CD8-positive, alpha-beta memory T cell (primary cell): ENCODE results near the gene CNP. TPM values are rescaled to one million over a fixed set of nuclear protein-coding genes. Genes with fewer than 3 reads are reported as not detected.
"Not testable (repeated sequence)": the region's sequence is repeated elsewhere in the genome, so short reads cannot be mapped to it uniquely, and the experiment has no call there.

ENCODE experiments used
- CTCF ChIA-PET: fragments of 350-600 bp; sonication (Branson Sonifier 250); formaldehyde crosslinking; loops from one replicate; lab custom pipeline; 2021; ENCODE audit warnings: antibody characterized with exemption; lab: Charles Lee
- POLR2A ChIA-PET: fragments of 350-600 bp; sonication (Branson Sonifier 250); formaldehyde crosslinking; loops from one replicate; lab custom pipeline; 2021; ENCODE audit warnings: antibody characterized with exemption; lab: Charles Lee
- DNase-seq, 5 donors: peaks; one replicate each; pipeline versions ENCODE4 v3.0.0 to v3.0.0-alpha.2; 2020 to 2022; ENCODE audit warnings: mixed read lengths in 1 of 5
- H3K27ac ChIP-seq: one replicate; pipeline ENCODE4 v1.7.0; 2013; ENCODE audit warnings: low read depth, mild to moderate bottlenecking, low read length, moderate library complexity
- H3K27me3 ChIP-seq: 2 replicates; pipeline ENCODE4 v1.7.0; 2013; ENCODE audit warnings: low read length, mild to moderate bottlenecking; ENCODE audit not compliant: insufficient read depth, poor library complexity, severe bottlenecking
- H3K36me3 ChIP-seq: 2 replicates; pipeline ENCODE4 v1.7.0; 2013; ENCODE audit warnings: mild to moderate bottlenecking, low read length, moderate library complexity; ENCODE audit not compliant: insufficient read depth
- H3K4me1 ChIP-seq: 2 replicates; pipeline ENCODE4 v1.7.0; 2013; ENCODE audit warnings: mild to moderate bottlenecking, low read length, moderate library complexity; ENCODE audit not compliant: insufficient read depth
- H3K4me3 ChIP-seq: 2 replicates; pipeline ENCODE4 v1.7.0; 2013; ENCODE audit warnings: mild to moderate bottlenecking, low read length
- H3K9me3 ChIP-seq: 2 replicates; pipeline ENCODE4 v1.7.0; 2013; ENCODE audit warnings: mild to moderate bottlenecking, low read length
- H3K27ac Mint-ChIP-seq, 8 donors: one replicate each; pipeline ENCODE4 v1.8.0; 2020 to 2021; ENCODE audit warnings: mixed read lengths in 8 of 8, mild to moderate bottlenecking in 6 of 8, inconsistent platforms in 3 of 8, moderate library complexity in 3 of 8
- H3K27me3 Mint-ChIP-seq, 2 donors: one replicate each; pipeline ENCODE4 v1.8.0; 2020 to 2021; ENCODE audit warnings: mixed read lengths in 2 of 2, mild to moderate bottlenecking in 1 of 2, moderate library complexity in 1 of 2
- H3K36me3 Mint-ChIP-seq, 3 donors: one replicate each; pipeline ENCODE4 v1.8.0; 2020 to 2021; ENCODE audit warnings: mixed read lengths in 3 of 3, inconsistent platforms in 1 of 3, mild to moderate bottlenecking in 1 of 3
- H3K4me1 Mint-ChIP-seq, 3 donors: one replicate each; pipeline ENCODE4 v1.8.0; 2020 to 2021; ENCODE audit warnings: mixed read lengths in 3 of 3, inconsistent platforms in 1 of 3, mild to moderate bottlenecking in 1 of 3
- H3K4me3 Mint-ChIP-seq, 7 donors: one replicate each; pipeline ENCODE4 v1.8.0; 2020 to 2021; ENCODE audit warnings: mixed read lengths in 7 of 7, mild to moderate bottlenecking in 6 of 7, moderate library complexity in 4 of 7, inconsistent platforms in 2 of 7
- H3K9me3 Mint-ChIP-seq, 5 donors: one replicate each; pipeline ENCODE4 v1.8.0; 2020 to 2022; ENCODE audit warnings: mixed read lengths in 5 of 5, mild to moderate bottlenecking in 3 of 5, moderate library complexity in 2 of 5, inconsistent platforms in 1 of 5
- polyA plus RNA-seq: library from polyadenylated mRNA; unstranded; fragments of 300-500 nt; fragmentation: Illumina TruSeq; gene quantifications from one replicate; pipeline ENCODE4 v1.2.3, GENCODE V29; 2021
- total RNA-seq, 2 experiments: library from RNA; stranded (reverse); gene quantifications; one replicate each; pipeline ENCODE4 v1.2.3, GENCODE V29; 2021

The CNP gene
- total and polyA plus RNA-seq, 3 experiments from 2014 or later, result 35.3 to 71.6 (median 70.3) TPM

DNA sequence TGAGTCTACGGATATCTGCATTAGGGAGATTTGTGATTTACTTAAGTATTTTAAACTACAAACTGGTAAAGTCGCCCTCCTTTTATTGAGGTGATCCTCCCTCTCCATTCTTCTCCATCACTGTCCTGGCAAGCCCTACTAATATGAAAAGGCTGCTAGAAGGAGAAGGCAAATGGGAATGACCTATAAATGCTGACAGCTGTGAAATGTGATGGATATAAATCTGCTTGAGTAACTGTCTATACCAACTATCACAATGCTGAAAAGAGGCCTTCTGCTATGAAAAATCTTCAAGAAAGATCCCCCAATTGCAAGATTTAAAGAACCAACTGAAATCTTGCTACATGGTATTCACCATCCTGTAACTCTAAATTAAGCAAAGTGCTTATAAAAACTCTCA lies 35.1 kb downstream of the CNP start:
- Histone ChIP-seq H3K27ac (no peak overlapping the region), H3K4me1 (no peaks in the 10 kb centered on the region), H3K27me3 (no peaks in the 10 kb centered on the region), H3K9me3 (no peaks in the 10 kb centered on the region), H3K4me3 (no peak overlapping the region), H3K36me3 (peaks cover 32% of the 10 kb centered on the region)
- peaks cover 7 to 71% (median 8%) of the 10 kb centered on the region in 3 donors for H3K36me3 Mint-ChIP-seq
- peaks cover 25 to 35% (median 33%) of the 10 kb centered on the region in 3 donors for H3K4me1 Mint-ChIP-seq
- H3K4me3 Mint-ChIP-seq, result no peak overlapping the region
- POLR2A ChIA-PET, result interaction anchor here (0.6 kb wide), 1 partner anchor 43 kb away, joined by 4 read pairs; no protein-coding TSS in a partner anchor
- H3K27ac Mint-ChIP-seq, result peak overlapping the region in 1 of 8 donors; percentile 54
- CTCF ChIA-PET, result interaction anchor here (1.5 kb wide), 1 partner anchor 18 kb away, joined by 3 read pairs; the partner anchor contains the start of gene NKIRAS2
- no peak for DNase-seq
- H3K27me3 Mint-ChIP-seq, result no peaks in the 10 kb centered on the region
- H3K9me3 Mint-ChIP-seq, result no peaks in the 10 kb centered on the region

DNA sequence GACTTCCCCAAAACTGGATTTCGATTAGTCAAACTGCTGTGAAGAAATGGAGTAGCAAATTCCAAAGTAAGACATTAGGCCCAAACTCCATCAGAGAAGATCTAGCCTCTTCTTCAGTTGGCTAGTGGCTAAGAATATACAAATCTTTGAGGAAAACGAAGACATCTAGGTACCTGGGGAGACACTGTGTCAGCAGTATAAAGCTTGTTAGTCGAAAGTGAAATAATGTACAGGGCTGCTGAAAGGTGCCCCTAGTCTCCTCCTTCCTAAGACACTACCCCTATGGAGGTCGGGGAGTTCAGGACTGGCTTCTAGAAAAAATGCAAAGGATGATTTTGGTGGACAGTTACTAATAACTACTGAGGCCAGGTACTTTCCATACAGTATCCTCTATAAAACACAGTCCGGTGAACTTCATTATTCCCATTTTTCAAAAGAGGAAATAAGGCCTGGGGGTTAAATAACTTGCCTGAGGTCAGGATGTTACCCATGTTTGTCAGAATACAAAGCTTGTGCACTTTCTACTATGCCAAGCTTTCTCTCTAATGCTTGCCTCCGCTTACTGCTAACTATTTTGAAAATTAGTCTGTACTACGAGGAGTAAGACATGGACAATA lies 35.7 kb downstream of the CNP start:
- no peak for DNase-seq
- Histone ChIP-seq H3K4me1 (no peaks in the 10 kb centered on the region), H3K27me3 (no peaks in the 10 kb centered on the region), H3K9me3 (no peaks in the 10 kb centered on the region), H3K36me3 (peaks cover 26% of the 10 kb centered on the region), H3K4me3 (no peak overlapping the region), H3K27ac (no peak overlapping the region)
- ChIA-PET CTCF (interaction anchor here (1.4 to 1.5 kb wide), 2 partner anchors 18 to 72 kb away, joined by 3 read pairs; partner anchors contain the start of genes NKIRAS2 and ODAD4), POLR2A (interaction anchor here (0.6 kb wide), 1 partner anchor 42 kb away, joined by 4 read pairs; no protein-coding TSS in a partner anchor)
- Mint-ChIP-seq H3K27me3 (no peaks in the 10 kb centered on the region), H3K27ac (no peak overlapping the region), H3K4me1 (peaks cover 28 to 39% (median 38%) of the 10 kb centered on the region in 3 donors), H3K4me3 (no peak overlapping the region), H3K36me3 (peaks cover 4 to 68% (median 8%) of the 10 kb centered on the region in 3 donors), H3K9me3 (no peaks in the 10 kb centered on the region)

GRCh38 chr17:42002792-42003301 lies 36.3 kb downstream of the CNP start:
- Histone ChIP-seq H3K36me3 (peaks cover 26% of the 10 kb centered on the region), H3K27ac (no peak overlapping the region), H3K9me3 (no peaks in the 10 kb centered on the region), H3K4me3 (no peak overlapping the region), H3K4me1 (no peaks in the 10 kb centered on the region), H3K27me3 (no peaks in the 10 kb centered on the region)
- no peak overlapping the region for H3K4me3 Mint-ChIP-seq
- H3K27me3 Mint-ChIP-seq, result no peaks in the 10 kb centered on the region
- ChIA-PET CTCF (interaction anchor here (1.4 kb wide), 1 partner anchor 72 kb away, joined by 3 read pairs; the partner anchor contains the start of gene ODAD4), POLR2A (no interaction called here)
- H3K36me3 Mint-ChIP-seq, result peaks cover 4 to 63% (median 8%) of the 10 kb centered on the region in 3 donors
- peak overlapping the region in 2 of 8 donors; percentile 21 to 76 for H3K27ac Mint-ChIP-seq
- no peaks in the 10 kb centered on the region for H3K9me3 Mint-ChIP-seq
- peaks cover 29 to 41% (median 39%) of the 10 kb centered on the region in 3 donors for H3K4me1 Mint-ChIP-seq
- no peak for DNase-seq

- no peaks in the 10 kb centered on the region for H3K27me3 Mint-ChIP-seq
Measured at GRCh38 chr17:42005166-42005565, 38.6 kb downstream of the CNP start.

GRCh38 chr17:42009170-42009569 lies 42.6 kb downstream of the CNP start:
- Histone ChIP-seq H3K4me3 (no peak overlapping the region), H3K4me1 (peaks cover 27% of the 10 kb centered on the region), H3K27ac (no peak overlapping the region), H3K36me3 (no peaks in the 10 kb centered on the region), H3K9me3 (no peaks in the 10 kb centered on the region), H3K27me3 (no peaks in the 10 kb centered on the region)
- ChIA-PET POLR2A (no interaction called here), CTCF (interaction anchor here (1.3 to 1.4 kb wide), 2 partner anchors 10 to 15 kb away, joined by 3 to 5 read pairs; no protein-coding TSS in a partner anchor)
- Mint-ChIP-seq H3K36me3 (peaks cover 0 to 47% (median 5%) of the 10 kb centered on the region in 3 donors), H3K4me1 (peaks cover 56 to 72% (median 64%) of the 10 kb centered on the region in 3 donors), H3K4me3 (no peak overlapping the region), H3K9me3 (no peaks in the 10 kb centered on the region), H3K27ac (peak overlapping the region in 4 of 8 donors; percentile 32 to 86 (median 64)), H3K27me3 (no peaks in the 10 kb centered on the region)
- no peak for DNase-seq

More at GRCh38 chr17:42005166-42005565, 38.6 kb downstream of the CNP start:
- ChIA-PET CTCF (interaction anchor here (1.1 to 1.2 kb wide), 2 partner anchors 15 to 20 kb away, joined by 3 to 4 read pairs; partner anchors contain the start of gene NKIRAS2), POLR2A (no interaction called here)
- H3K9me3 Mint-ChIP-seq, result no peaks in the 10 kb centered on the region
- no peaks in the 10 kb centered on the region for H3K9me3 ChIP-seq
- no peak for DNase-seq
- H3K4me3 ChIP-seq, result no peak overlapping the region
- peaks cover 38 to 56% (median 49%) of the 10 kb centered on the region in 3 donors for H3K4me1 Mint-ChIP-seq
- H3K27ac Mint-ChIP-seq, result peak overlapping the region in 4 of 8 donors; percentile 28 to 63 (median 42)
- no peak overlapping the region for H3K4me3 Mint-ChIP-seq
- H3K27me3 ChIP-seq, result no peaks in the 10 kb centered on the region
- H3K27ac ChIP-seq, result no peak overlapping the region
- peaks cover 20% of the 10 kb centered on the region for H3K36me3 ChIP-seq
- H3K4me1 ChIP-seq, result no peaks in the 10 kb centered on the region
- peaks cover 0 to 60% (median 8%) of the 10 kb centered on the region in 3 donors for H3K36me3 Mint-ChIP-seq

DNA sequence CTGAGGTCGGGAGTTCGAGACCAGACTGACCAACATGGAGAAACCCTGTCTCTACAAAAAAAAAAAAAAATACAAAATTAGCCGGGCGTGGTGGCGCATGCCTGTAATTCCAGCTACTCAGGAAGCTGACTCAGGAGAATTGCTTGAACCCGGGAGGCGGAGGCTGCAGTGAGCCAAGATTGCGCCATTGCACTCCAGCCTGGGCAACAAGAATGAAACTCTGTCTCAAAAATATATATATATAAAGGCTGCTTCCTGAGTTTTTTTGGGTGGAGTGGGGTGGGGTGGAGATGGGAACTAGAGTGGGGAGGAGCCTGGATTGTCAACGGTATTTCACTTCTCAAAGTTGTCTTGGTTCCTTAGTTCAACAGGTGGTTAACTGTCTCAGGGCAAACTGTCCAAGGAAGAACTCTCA lies 43.7 kb downstream of the CNP start:
- DNase-seq, H3K4me3 Mint-ChIP-seq, H3K9me3 Mint-ChIP-seq, CTCF ChIA-PET, H3K36me3 ChIP-seq, H3K27ac ChIP-seq, H3K27me3 ChIP-seq, H3K27me3 Mint-ChIP-seq, H3K9me3 ChIP-seq, H3K4me3 ChIP-seq, POLR2A ChIA-PET: not testable (repeated sequence)
- peaks cover 37% of the 10 kb centered on the region for H3K4me1 ChIP-seq
- Mint-ChIP-seq H3K4me1 (peaks cover 48 to 66% (median 58%) of the 10 kb centered on the region in 3 donors), H3K27ac (peak overlapping the region in 1 of 8 donors; percentile 13), H3K36me3 (peaks cover 0 to 43% (median 4%) of the 10 kb centered on the region in 3 donors)

GRCh38 chr17:42010898-42011516 lies 44.4 kb downstream of the CNP start:
- DNase-seq, result no peak
- Histone ChIP-seq H3K4me3 (no peak overlapping the region), H3K27me3 (no peaks in the 10 kb centered on the region), H3K9me3 (no peaks in the 10 kb centered on the region), H3K36me3 (no peaks in the 10 kb centered on the region), H3K4me1 (peaks cover 44% of the 10 kb centered on the region), H3K27ac (no peak overlapping the region)
- Mint-ChIP-seq H3K36me3 (peaks cover 0 to 42% (median 3%) of the 10 kb centered on the region in 3 donors), H3K27ac (peak overlapping the region in 6 of 8 donors; percentile 1 to 61 (median 24)), H3K27me3 (no peaks in the 10 kb centered on the region), H3K4me1 (peaks cover 51 to 70% (median 62%) of the 10 kb centered on the region in 3 donors), H3K4me3 (peak overlapping the region in 1 of 7 donors; percentile 22), H3K9me3 (no peaks in the 10 kb centered on the region)
- ChIA-PET CTCF (interaction anchor here (0.9 to 1.6 kb wide), 4 partner anchors 9 to 48 kb away, joined by 3 to 4 read pairs (median 3); partner anchors contain the start of gene NKIRAS2), POLR2A (no interaction called here)
